ENCODE measurements around the gene IFNB1. TPM values are rescaled to one million over a fixed set of nuclear protein-coding genes. Genes with fewer than 3 reads are reported as not detected.

IFNB1 gene
- total RNA-seq, 1 donor from 2014 or later = not detected

GRCh38 chr9:21110708-21111576 lies 33.2 kb upstream of the IFNB1 start:
- DNase-seq (ENCODE audit: extremely low spot score in 2 of 2) = no peak
- Histone ChIP-seq H3K27me3 (no peaks in the 10 kb centered on the region), H3K27ac (no peak overlapping the region), H3K9me3 (no peaks in the 10 kb centered on the region), H3K4me1 (no peaks in the 10 kb centered on the region), H3K36me3 (no peaks in the 10 kb centered on the region), H3K4me3 (no peak overlapping the region)
- intact Hi-C loops (cut with DNase I) = loop anchor here (5.0 to 10.0 kb wide), 2 partner anchors 226 to 1189 kb away; no protein-coding TSS in a partner anchor
- TF ChIP-seq POLR2A (IDR thresholded peaks at IDR 0.05) = no peak
- TF ChIP-seq, protein P1, sequence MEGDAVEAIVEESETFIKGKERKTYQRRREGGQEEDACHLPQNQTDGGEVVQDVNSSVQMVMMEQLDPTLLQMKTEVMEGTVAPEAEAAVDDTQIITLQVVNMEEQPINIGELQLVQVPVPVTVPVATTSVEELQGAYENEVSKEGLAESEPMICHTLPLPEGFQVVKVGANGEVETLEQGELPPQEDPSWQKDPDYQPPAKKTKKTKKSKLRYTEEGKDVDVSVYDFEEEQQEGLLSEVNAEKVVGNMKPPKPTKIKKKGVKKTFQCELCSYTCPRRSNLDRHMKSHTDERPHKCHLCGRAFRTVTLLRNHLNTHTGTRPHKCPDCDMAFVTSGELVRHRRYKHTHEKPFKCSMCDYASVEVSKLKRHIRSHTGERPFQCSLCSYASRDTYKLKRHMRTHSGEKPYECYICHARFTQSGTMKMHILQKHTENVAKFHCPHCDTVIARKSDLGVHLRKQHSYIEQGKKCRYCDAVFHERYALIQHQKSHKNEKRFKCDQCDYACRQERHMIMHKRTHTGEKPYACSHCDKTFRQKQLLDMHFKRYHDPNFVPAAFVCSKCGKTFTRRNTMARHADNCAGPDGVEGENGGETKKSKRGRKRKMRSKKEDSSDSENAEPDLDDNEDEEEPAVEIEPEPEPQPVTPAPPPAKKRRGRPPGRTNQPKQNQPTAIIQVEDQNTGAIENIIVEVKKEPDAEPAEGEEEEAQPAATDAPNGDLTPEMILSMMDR (IDR thresholded peaks at IDR 0.05) = peak; percentile 38 to 78 (median 65)

- no peaks in the 10 kb centered on the region for H3K4me1 ChIP-seq
- H3K27me3 ChIP-seq = no peaks in the 10 kb centered on the region
- no peaks in the 10 kb centered on the region for H3K36me3 ChIP-seq
- H3K9me3 ChIP-seq = no peaks in the 10 kb centered on the region
- TF ChIP-seq POLR2AphosphoS5 (IDR thresholded peaks at IDR 0.05; ENCODE audit: insufficient read depth in 1 of 2, low read depth in 1 of 2) (no peak), POLR2A (IDR thresholded peaks at IDR 0.05) (no peak)
- TF ChIP-seq, protein P1 (IDR thresholded peaks at IDR 0.05) = no peak
- no peak for DNase-seq (ENCODE audit: extremely low spot score in 2 of 2)
- no peak overlapping the region for H3K4me3 ChIP-seq
- H3K27ac ChIP-seq = no peak overlapping the region
- intact Hi-C loops (cut with DNase I) = no loop called here
These were observed 27.0 kb upstream of the IFNB1 start for GRCh38 chr9:21104787-21105186.

DNA sequence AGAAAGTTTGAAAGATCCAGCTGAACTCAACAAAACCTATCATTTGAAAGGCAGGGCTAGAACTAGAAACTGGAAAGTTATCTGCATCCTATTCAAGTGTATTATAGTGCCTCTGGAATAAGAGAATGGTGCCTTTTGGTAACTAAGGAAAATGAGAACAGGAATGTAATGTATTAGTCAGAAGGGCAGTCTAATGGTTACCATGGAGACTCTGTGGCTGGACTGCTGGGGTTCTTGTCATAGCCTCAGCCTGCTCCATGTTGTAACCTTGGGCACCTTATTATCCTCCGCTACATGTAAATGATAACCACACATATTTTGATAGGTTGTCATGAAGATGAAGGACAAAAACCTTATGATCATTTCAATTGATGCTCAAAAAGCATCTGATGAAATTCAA lies 24.6 kb upstream of the IFNB1 start:
- Histone ChIP-seq H3K27me3 (no peaks in the 10 kb centered on the region), H3K9me3 (no peaks in the 10 kb centered on the region), H3K36me3 (no peaks in the 10 kb centered on the region), H3K27ac (no peak overlapping the region), H3K4me1 (no peaks in the 10 kb centered on the region), H3K4me3 (no peak overlapping the region)
- DNase-seq (ENCODE audit: extremely low spot score in 2 of 2) = no peak
- TF ChIP-seq, protein P1 (IDR thresholded peaks at IDR 0.05) = no peak
- TF ChIP-seq POLR2AphosphoS5 (IDR thresholded peaks at IDR 0.05; ENCODE audit: insufficient read depth in 1 of 2, low read depth in 1 of 2) = no peak
- no peak for TF ChIP-seq POLR2A (IDR thresholded peaks at IDR 0.05)
- intact Hi-C loops (cut with DNase I) = no loop called here

DNA sequence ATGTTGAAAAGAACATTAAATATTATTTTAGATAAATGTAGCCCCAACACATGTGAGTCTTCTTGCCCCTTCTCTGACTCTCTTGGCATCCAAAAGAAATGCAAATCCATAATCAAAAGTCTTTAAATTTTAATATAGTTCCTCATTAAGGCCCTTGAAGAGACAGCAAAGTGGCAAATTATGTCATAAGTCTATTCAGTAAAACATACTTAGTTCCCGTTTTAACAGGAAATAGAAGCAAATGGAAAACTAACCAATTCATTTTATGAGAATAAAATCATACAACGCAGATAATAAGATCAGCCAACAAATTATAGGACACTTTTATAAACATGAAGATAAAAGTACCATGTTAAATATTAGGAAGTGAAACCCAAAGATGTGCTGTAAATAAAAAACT lies 20.1 kb upstream of the IFNB1 start:
- intact Hi-C loops (cut with DNase I) = no loop called here
- H3K27ac ChIP-seq = no peak overlapping the region
- H3K27me3 ChIP-seq = no peaks in the 10 kb centered on the region
- DNase-seq (ENCODE audit: extremely low spot score in 2 of 2) = no peak
- no peak overlapping the region for H3K4me3 ChIP-seq
- no peak for TF ChIP-seq POLR2A (IDR thresholded peaks at IDR 0.05)
- TF ChIP-seq, protein P1 (IDR thresholded peaks at IDR 0.05) = no peak
- TF ChIP-seq POLR2AphosphoS5 (IDR thresholded peaks at IDR 0.05; ENCODE audit: insufficient read depth in 1 of 2, low read depth in 1 of 2) = no peak
- peaks cover 14% of the 10 kb centered on the region for H3K4me1 ChIP-seq
- H3K36me3 ChIP-seq = no peaks in the 10 kb centered on the region
- no peaks in the 10 kb centered on the region for H3K9me3 ChIP-seq

DNA sequence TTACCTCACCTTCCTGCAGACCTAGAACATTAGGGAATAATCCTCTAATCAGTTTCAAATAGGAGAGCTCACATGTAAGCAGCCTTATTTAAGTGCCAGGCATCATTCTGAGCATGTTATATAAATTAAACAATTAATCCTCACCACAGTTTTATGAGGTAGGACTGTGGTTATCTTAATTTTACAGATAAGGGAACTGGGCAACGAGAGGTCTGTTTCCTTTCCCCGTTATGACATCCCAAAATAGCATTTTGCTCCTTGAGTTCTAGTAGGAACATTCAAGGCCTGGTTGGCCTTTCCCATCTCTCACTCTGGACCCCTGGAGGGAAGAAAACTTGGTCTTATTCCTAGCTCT lies 19.1 kb upstream of the IFNB1 start:
- H3K27ac ChIP-seq = peak overlapping the region; percentile 54

More for the DNA sequence above, 19.1 kb upstream of the IFNB1 start:
- no peaks in the 10 kb centered on the region for H3K9me3 ChIP-seq
- no peaks in the 10 kb centered on the region for H3K27me3 ChIP-seq
- peak overlapping the region; percentile 17 to 24 for H3K4me3 ChIP-seq
- no peak for TF ChIP-seq POLR2A (IDR thresholded peaks at IDR 0.05)
- TF ChIP-seq, protein P1 (IDR thresholded peaks at IDR 0.05) = no peak
- TF ChIP-seq POLR2AphosphoS5 (IDR thresholded peaks at IDR 0.05; ENCODE audit: insufficient read depth in 1 of 2, low read depth in 1 of 2) = no peak
- DNase-seq (ENCODE audit: extremely low spot score in 2 of 2) = no peak
- peaks cover 14% of the 10 kb centered on the region for H3K4me1 ChIP-seq
- intact Hi-C loops (cut with DNase I) = no loop called here
- H3K36me3 ChIP-seq = no peaks in the 10 kb centered on the region
